Mucosa of rectum (tissue), 2 donors: ENCODE results near the gene FAM90A1.
"Not testable (repeated sequence)": the region's sequence is repeated elsewhere in the genome, so short reads cannot be mapped to it uniquely, and the experiment has no call there.

Experiments
- H3K27ac ChIP-seq, 2 donors: one replicate each; pipeline ENCODE4 v1.7.0; 2013; ENCODE audit warnings: inconsistent platforms in 2 of 2, low read depth in 2 of 2, low read length in 2 of 2
- H3K27me3 ChIP-seq, 2 donors: one replicate each; pipeline ENCODE4 v1.7.0; 2013; ENCODE audit warnings: low read length in 2 of 2; ENCODE audit not compliant: control insufficient read depth in 2 of 2, insufficient read depth in 2 of 2
- H3K36me3 ChIP-seq, 2 donors: one replicate each; pipeline ENCODE4 v1.7.0; 2013; ENCODE audit warnings: low read length in 2 of 2; ENCODE audit not compliant: control insufficient read depth in 2 of 2, insufficient read depth in 2 of 2
- H3K4me1 ChIP-seq, 2 donors: one replicate each; pipeline ENCODE4 v1.7.0; 2013; ENCODE audit warnings: low read length in 2 of 2, mild to moderate bottlenecking in 1 of 2; ENCODE audit not compliant: control insufficient read depth in 2 of 2, insufficient read depth in 2 of 2
- H3K4me3 ChIP-seq, 2 donors: one replicate each; pipeline ENCODE4 v1.7.0; 2013; ENCODE audit warnings: low read length in 2 of 2
- H3K9ac ChIP-seq, 2 donors: one replicate each; pipeline ENCODE4 v1.7.0; 2013; ENCODE audit warnings: low read length in 2 of 2, low read depth in 1 of 2, mild to moderate bottlenecking in 1 of 2
- H3K9me3 ChIP-seq, 2 donors: one replicate each; pipeline ENCODE4 v1.7.0; 2013; ENCODE audit warnings: low read length in 2 of 2; ENCODE audit not compliant: control insufficient read depth in 2 of 2
- donor health status: healthy.
- donor health status: Normal muscosa, but diverticular disease.

The FAM90A1 gene

DNA sequence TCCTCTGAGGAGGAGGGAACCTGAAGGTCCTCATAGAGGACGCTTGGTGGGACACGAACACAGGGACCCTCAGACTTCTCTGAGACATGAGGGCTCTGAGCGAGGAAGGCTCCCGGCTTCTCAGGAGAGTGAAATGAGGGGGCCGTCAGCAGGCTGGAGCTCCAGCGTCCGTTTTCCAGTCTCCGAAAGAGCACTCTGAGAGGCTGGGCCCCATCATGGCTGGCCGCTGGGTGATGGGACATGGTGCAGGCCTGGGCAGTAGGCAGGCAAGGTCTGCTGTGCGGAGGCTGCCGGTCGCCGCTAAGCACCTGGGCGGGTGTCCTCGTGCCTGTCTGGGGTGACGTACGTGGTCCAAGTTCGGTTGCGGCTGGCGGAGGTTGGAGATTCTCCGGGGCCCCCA, 5.6 kb downstream of the FAM90A1 start:
- not testable (repeated sequence) for H3K27ac ChIP-seq, H3K27me3 ChIP-seq, H3K4me1 ChIP-seq, H3K9me3 ChIP-seq, H3K4me3 ChIP-seq, H3K36me3 ChIP-seq, H3K9ac ChIP-seq

DNA sequence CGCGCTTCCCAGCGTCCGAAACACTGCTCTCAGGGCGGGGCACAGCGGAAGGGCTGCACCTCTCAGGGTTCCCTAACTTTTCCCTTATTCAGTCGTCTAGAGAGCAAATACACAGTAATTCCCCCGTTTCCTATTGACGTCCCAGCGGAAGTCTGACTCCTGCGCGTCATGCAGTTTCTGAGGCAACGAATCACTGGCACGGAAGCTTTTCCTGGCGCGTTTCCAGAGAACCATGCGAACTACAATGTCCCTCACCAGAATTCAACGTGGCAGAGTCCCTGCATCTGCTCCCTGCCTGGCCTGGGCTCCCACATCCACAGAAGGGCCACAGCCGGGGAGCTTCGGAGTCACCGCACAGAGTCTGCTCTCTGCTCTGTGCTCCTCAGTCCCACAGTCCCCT, 6.0 kb downstream of the FAM90A1 start:
- not testable (repeated sequence) for H3K4me3 ChIP-seq, H3K27ac ChIP-seq, H3K27me3 ChIP-seq, H3K4me1 ChIP-seq, H3K9me3 ChIP-seq, H3K36me3 ChIP-seq, H3K9ac ChIP-seq

DNA sequence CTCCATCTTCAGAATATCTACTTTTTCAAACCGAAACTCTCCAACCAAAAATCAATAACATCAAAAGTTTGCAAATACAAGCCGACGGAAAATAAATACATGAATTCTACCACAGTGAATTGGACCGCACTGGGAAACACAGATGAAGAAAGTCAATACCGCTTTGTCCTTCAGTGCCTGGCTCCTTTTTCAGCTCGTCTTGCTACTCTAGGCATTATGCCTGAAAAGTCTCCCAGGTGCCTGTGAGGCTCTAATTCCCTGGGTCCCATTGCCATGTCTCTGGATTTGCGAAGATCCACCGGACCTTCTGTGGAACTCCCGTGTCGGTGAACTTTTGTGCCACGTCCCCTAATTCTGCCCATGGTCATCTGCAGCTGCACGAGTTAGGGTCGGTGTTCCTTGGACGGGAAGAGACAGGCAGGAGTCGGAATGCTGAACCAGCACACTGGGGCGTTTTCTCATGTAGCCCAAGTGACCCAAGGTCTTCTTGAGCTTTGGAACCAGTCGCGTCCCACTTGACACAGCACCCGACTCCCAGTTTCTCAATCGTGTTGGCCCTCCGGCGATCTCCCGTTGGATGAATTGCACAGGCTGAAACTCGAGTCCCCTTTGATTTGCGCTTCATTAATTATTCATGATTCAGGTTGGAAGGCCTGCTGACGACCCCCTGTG, 8.6 kb downstream of the FAM90A1 start:
- not testable (repeated sequence) for H3K36me3 ChIP-seq, H3K27me3 ChIP-seq, H3K4me3 ChIP-seq, H3K27ac ChIP-seq, H3K4me1 ChIP-seq, H3K9me3 ChIP-seq, H3K9ac ChIP-seq

DNA sequence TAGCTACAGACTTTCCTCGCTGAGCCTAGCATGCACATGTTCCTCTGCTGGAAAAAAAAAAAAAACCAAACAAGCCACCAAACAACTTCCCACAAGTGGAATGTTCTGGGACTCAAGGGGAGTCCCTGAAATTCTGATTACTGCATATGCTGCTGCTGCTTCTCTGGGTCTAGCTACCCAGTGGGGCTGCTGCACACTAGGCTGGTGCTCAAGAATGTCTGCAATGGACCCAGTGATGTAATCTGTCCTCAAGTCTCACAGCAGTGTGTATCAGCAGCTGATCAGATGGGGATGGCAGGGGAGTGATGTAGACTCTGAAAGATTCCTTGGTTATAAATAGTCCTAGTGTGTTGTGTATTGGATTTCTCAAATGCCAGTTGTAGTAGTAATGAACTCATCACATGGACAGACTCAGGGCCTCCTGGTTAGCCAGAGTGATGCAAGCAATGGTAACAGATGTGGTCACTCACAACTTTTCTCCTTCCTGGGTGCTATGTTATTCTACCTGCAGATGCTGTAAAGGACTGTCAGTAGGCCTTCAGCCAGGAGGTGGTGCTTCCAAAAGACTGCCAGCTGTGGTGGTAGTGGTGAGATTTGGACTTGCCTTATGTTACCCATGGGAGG, 29.6 kb downstream of the FAM90A1 start:
- not testable (repeated sequence) for H3K36me3 ChIP-seq, H3K9ac ChIP-seq, H3K9me3 ChIP-seq, H3K4me3 ChIP-seq, H3K27ac ChIP-seq, H3K27me3 ChIP-seq, H3K4me1 ChIP-seq

DNA sequence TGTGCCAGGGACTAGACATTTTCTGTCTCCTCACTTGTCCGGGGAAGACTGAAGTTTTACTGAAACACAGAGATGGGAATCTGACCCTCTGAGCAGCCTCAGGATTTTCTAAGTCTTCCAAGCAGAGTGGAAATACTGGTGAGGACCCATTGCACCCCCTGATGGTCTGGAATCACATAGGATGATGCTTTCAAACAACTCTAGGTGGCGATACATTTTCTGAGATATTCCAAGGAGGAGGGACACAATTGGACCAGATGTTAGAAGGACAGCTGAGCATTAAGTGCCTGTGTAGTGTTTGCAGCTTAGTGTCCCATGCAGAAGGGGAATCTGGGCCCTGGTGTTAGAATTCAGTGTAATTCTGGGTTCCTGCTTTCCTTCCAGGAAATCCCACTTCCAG, 39.3 kb downstream of the FAM90A1 start:
- H3K27me3 ChIP-seq, H3K9me3 ChIP-seq, H3K9ac ChIP-seq, H3K36me3 ChIP-seq, H3K4me1 ChIP-seq, H3K27ac ChIP-seq, H3K4me3 ChIP-seq: not testable (repeated sequence)

DNA sequence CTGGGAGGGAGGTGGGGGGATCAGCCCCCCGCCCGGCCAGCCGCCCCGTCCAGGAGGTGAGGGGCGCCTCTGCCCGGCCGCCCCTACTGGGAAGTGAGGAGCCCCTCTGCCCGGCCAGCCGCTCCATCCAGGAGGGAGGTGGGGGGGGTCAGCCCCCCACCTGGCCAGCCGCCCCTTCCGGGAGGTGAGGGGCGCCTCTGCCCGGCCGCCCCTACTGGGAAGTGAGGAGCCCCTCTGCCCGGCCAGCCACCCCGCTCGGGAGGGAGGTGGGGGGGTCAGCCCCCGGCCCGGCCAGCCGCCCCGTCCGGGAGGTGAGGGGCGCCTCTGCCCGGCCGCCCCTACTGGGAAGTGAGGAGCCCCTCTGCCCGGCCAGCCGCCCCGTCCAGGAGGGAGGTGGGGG, 43.2 kb downstream of the FAM90A1 start:
- H3K27ac ChIP-seq, H3K27me3 ChIP-seq, H3K36me3 ChIP-seq, H3K4me1 ChIP-seq, H3K9ac ChIP-seq, H3K9me3 ChIP-seq, H3K4me3 ChIP-seq: not testable (repeated sequence)

DNA sequence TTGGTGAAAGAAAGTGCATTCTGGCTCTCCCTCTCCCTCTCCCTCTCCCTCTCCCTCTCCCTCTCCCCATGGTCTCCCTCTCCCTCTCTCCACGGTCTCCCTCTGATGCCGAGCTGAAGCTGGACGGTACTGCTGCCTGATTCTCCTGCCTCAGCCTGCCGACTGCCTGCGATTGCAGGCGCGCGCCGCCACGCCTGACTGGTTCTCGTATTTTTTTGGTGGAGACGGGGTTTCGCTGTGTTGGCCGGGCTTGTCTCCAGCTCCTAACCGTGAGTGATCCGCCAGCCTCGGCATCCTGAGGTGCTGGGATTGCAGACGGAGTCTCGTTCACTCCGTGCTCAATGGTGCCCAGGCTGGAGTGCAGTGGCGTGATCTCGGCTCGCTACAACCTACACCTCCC, 44.1 kb downstream of the FAM90A1 start:
- H3K27me3 ChIP-seq, H3K4me3 ChIP-seq, H3K27ac ChIP-seq, H3K9ac ChIP-seq, H3K4me1 ChIP-seq, H3K9me3 ChIP-seq, H3K36me3 ChIP-seq: not testable (repeated sequence)

GRCh38 chr12:8182923-8183322, 44.5 kb downstream of the FAM90A1 start:
- not testable (repeated sequence) for H3K36me3 ChIP-seq, H3K4me1 ChIP-seq, H3K27me3 ChIP-seq, H3K9me3 ChIP-seq, H3K9ac ChIP-seq, H3K27ac ChIP-seq, H3K4me3 ChIP-seq

GRCh38 chr12:8181271-8181670, 46.1 kb downstream of the FAM90A1 start:
- not testable (repeated sequence) for H3K9ac ChIP-seq, H3K9me3 ChIP-seq, H3K4me3 ChIP-seq, H3K4me1 ChIP-seq, H3K36me3 ChIP-seq, H3K27ac ChIP-seq, H3K27me3 ChIP-seq

DNA sequence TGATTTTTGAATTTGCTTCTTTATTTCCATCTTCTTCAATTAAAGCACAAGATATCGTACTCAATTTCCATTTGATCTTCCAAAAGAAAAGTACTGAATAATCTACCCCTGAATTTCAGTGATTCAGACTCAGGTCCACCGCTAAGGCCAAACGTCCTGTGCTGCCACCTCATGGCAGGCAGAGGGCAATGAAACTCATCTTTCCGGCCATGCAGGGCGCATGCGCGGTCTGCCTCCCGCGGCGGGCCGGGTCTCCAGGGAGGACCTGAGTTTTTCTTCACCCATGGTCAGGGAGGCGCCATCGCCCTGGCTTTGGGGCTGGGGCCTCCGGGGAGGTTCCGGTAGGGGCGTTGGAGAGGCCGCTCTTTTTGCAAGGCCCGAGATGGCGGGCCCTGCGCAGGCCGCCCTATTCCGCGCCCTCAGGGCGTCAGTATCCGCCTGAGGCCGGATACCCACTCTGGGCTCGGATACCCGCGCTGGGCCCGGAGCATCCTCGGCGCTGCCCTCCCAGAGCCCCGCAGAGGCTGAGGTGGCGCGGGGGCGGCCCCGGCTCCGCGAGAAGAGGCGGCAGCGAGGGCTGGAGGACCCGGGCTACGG, 47.3 kb downstream of the FAM90A1 start:
- H3K4me3 ChIP-seq: peak overlapping the region; percentile 46 to 65

More for the DNA sequence above, 47.3 kb downstream of the FAM90A1 start:
- not testable (repeated sequence) for H3K27ac ChIP-seq, H3K9me3 ChIP-seq, H3K27me3 ChIP-seq, H3K36me3 ChIP-seq, H3K4me1 ChIP-seq
- peak overlapping the region in 1 of 2 donors; percentile 64 for H3K9ac ChIP-seq
